Measurements from ENCODE around the gene CTSF. TPM values are rescaled to one million over a fixed set of nuclear protein-coding genes. Genes with fewer than 3 reads are reported as not detected.
A peak's percentile ranks its signal among the peaks of the same experiment; 100 is the strongest.

CTSF gene
- total RNA-seq, 1 experiment from 2014 or later, result 0.98 TPM

- Histone ChIP-seq H2BK5ac (ENCODE audit: insufficient read length, low read length) (no peak overlapping the region), H2BK120ac (ENCODE audit: low read depth, low read length, poor library complexity, severe bottlenecking) (no peak overlapping the region), H3K4me1 (ENCODE audit: insufficient read depth, low read length) (no peaks in the 10 kb centered on the region; the same call in 1 of the 2 replicates), H2BK12ac (ENCODE audit: insufficient read length, low read depth, low read length) (no peak overlapping the region), H2AFZ (ENCODE audit: low read length) (no peak overlapping the region), H3K14ac (ENCODE audit: insufficient read depth, low read length) (no peak overlapping the region), H2BK15ac (ENCODE audit: low read depth, low read length) (no peak overlapping the region), H3K9me3 (ENCODE audit: control insufficient read depth, low read depth, low read length) (no peaks in the 10 kb centered on the region), H3K18ac (ENCODE audit: insufficient read length, low read depth, low read length) (no peak overlapping the region), H2BK20ac (ENCODE audit: low read depth, low read length, poor library complexity, severe bottlenecking) (no peak overlapping the region), H3K4ac (ENCODE audit: low read depth, low read length) (no peak overlapping the region), H3T11ph (ENCODE audit: low read length) (no peak overlapping the region), H4K8ac (replicated peaks; ENCODE audit: insufficient read length, low read depth, low read length) (no peak overlapping the region), H4K5ac (ENCODE audit: insufficient read length, low read depth, low read length) (no peak overlapping the region), H3K79me1 (ENCODE audit: insufficient read depth, low read depth, low read length, poor library complexity, severe bottlenecking) (no peaks in the 10 kb centered on the region), H3K23ac (ENCODE audit: insufficient read length, low read depth, low read length) (no peak overlapping the region), H3K23me2 (ENCODE audit: insufficient read length, low read depth, low read length, poor library complexity, severe bottlenecking) (no peaks in the 10 kb centered on the region), H3K27ac (ENCODE audit: insufficient read length, low read depth, low read length) (no peak overlapping the region), H3K27me3 (ENCODE audit: insufficient read depth, low read length) (no peaks in the 10 kb centered on the region), H3K79me2 (ENCODE audit: insufficient read depth, low read length) (no peaks in the 10 kb centered on the region), H4K20me1 (ENCODE audit: control insufficient read depth, insufficient read depth, insufficient read length) (no peaks in the 10 kb centered on the region), H3K56ac (ENCODE audit: insufficient read length, low read depth, low read length) (no peak overlapping the region), H4K91ac (ENCODE audit: insufficient read length, low read depth, low read length) (no peak overlapping the region), H2AK5ac (ENCODE audit: insufficient read length, low read length) (no peak overlapping the region), H3K9ac (ENCODE audit: extremely low read depth, insufficient read length, low read length) (no peak overlapping the region), H3K4me2 (ENCODE audit: insufficient read depth, insufficient read length, low read length) (no peak overlapping the region)
- DNase-seq, result no peak
- TF ChIP-seq CTCF (conservative IDR thresholded peaks at IDR 0.05), result no peak
- no peaks in the 10 kb centered on the region for H3K9me3 Mint-ChIP-seq
- peaks cover 10 to 13% of the 10 kb centered on the region in 2 experiments for H3K4me1 Mint-ChIP-seq
- H3K27ac Mint-ChIP-seq, result peak overlapping the region; percentile 52 to 84 (median 79); a peak in 5 of 7 replicates
- H3K4me3 Mint-ChIP-seq, result no peak overlapping the region
- peaks cover 4 to 48% (median 40%) of the 10 kb centered on the region in 3 experiments for H3K36me3 Mint-ChIP-seq (ENCODE audit: insufficient read depth in 1 of 3, low read depth in 3 of 3)
- WGBS (ENCODE audit: extremely low coverage, insufficient read length, low lambda C conversion rate), result no CpG with 5 or more reads among the region's 14 CpGs
- peaks cover 2% of the 10 kb centered on the region for H3K27me3 Mint-ChIP-seq (ENCODE audit: low read depth)
Observed at GRCh38 chr11:66564538-66564937, 3.9 kb downstream of the CTSF start.
